CD4-positive, alpha-beta T cell (primary cell): ENCODE results near the gene CCDC60. TPM values are rescaled to one million over a fixed set of nuclear protein-coding genes. Genes with fewer than 3 reads are reported as not detected.

Source experiments
- ATAC-seq: fragments of 200-7000 bp; cut with Tn5 transposase; one replicate; pipeline ENCODE4 v1.10.0; 2022; ENCODE audit warnings: mild to moderate bottlenecking; ENCODE audit not compliant: poor library complexity
- CTCF ChIA-PET: fragments of 350-600 bp; sonication (Branson Sonifier 250); formaldehyde crosslinking; loops from one replicate; lab custom pipeline; 2021; ENCODE audit warnings: antibody characterized with exemption, inconsistent platforms; lab: Charles Lee
- POLR2A ChIA-PET: fragments of 350-600 bp; sonication (Branson Sonifier 250); formaldehyde crosslinking; loops from one replicate; lab custom pipeline; 2021; ENCODE audit warnings: antibody characterized with exemption, inconsistent platforms; lab: Charles Lee
- DNase-seq, 14 experiments: peaks; one replicate each; pipeline ENCODE4 v3.0.0-alpha.2; 2013 to 2020; ENCODE audit warnings: mixed read lengths in 2 of 14
- H3K27ac ChIP-seq, 2 donors: one replicate each; pipeline versions ENCODE4 v1.5.1 to v1.7.0; 2013; ENCODE audit warnings: low read length in 2 of 2, low read depth in 1 of 2, mild to moderate bottlenecking in 1 of 2
- H3K27me3 ChIP-seq, 2 experiments: 1 replicate in 1 of 2; 2 replicates in 1 of 2; pipeline versions ENCODE4 v1.6.1 to v1.7.0; 2013; ENCODE audit warnings: low read length in 2 of 2, control low read depth in 1 of 2, mild to moderate bottlenecking in 1 of 2, moderate library complexity in 1 of 2; ENCODE audit not compliant: insufficient read depth in 2 of 2, control insufficient read depth in 1 of 2
- H3K36me3 ChIP-seq: one replicate; pipeline ENCODE4 v1.6.1; 2013; ENCODE audit warnings: low read length, control low read depth; ENCODE audit not compliant: insufficient read depth
- H3K4me1 ChIP-seq: one replicate; pipeline ENCODE4 v1.6.1; 2013; ENCODE audit warnings: low read length, control low read depth; ENCODE audit not compliant: insufficient read depth
- H3K4me3 ChIP-seq: one replicate; pipeline ENCODE4 v1.5.1; 2013; ENCODE audit warnings: mild to moderate bottlenecking, low read length, moderate library complexity
- H3K9me3 ChIP-seq, 2 experiments: 1 replicate in 1 of 2; 2 replicates in 1 of 2; pipeline versions ENCODE4 v1.6.1 to v1.7.0; 2013; ENCODE audit warnings: low read length in 2 of 2, mild to moderate bottlenecking in 2 of 2, control low read depth in 1 of 2, moderate library complexity in 1 of 2; ENCODE audit not compliant: control insufficient read depth in 1 of 2, insufficient read depth in 1 of 2
- H3K27ac Mint-ChIP-seq: one replicate; pipeline ENCODE4 v1.8.0; 2020; ENCODE audit warnings: mixed read lengths
- H3K27me3 Mint-ChIP-seq: one replicate; pipeline ENCODE4 v1.8.0; 2021; ENCODE audit warnings: mixed read lengths
- H3K36me3 Mint-ChIP-seq: one replicate; pipeline ENCODE4 v1.8.0; 2021; ENCODE audit warnings: low read depth, mixed read lengths
- H3K4me1 Mint-ChIP-seq: one replicate; pipeline ENCODE4 v1.8.0; 2021; ENCODE audit warnings: low read depth, mixed read lengths
- H3K4me3 Mint-ChIP-seq: one replicate; pipeline ENCODE4 v1.8.0; 2020; ENCODE audit warnings: mild to moderate bottlenecking, mixed read lengths
- H3K9me3 Mint-ChIP-seq: one replicate; pipeline ENCODE4 v1.8.0; 2020; ENCODE audit warnings: mixed read lengths
- CTCF ChIP-seq: fragments of 200-600 bp; IDR thresholded peaks from one replicate; pipeline ENCODE4 v1.8.0; 2022; ENCODE audit warnings: antibody characterized with exemption, mild to moderate bottlenecking
- intact Hi-C, 2 experiments: fragments of 100-400 bp; cut with DNase I in 1 of 2; cut with micrococcal nuclease in 1 of 2; formaldehyde crosslinking; loops; one replicate each; pipeline versions ENCODE4 v1.15.1 to v1.9.0; 2023 to 2025; cut with DNase I, micrococcal nuclease
- total RNA-seq, 174 experiments: library from RNA in 2 of 174; stranded (reverse) in 2 of 174; gene quantifications; one replicate each; pipeline ENCODE4 v1.2.3 and lab custom pipeline; 2021 to 2026

CCDC60 gene
- total RNA-seq, 2 experiments from 2014 or later = not detected

- Histone ChIP-seq H3K9me3 (peaks cover 0 to 3% of the 10 kb centered on the region in 2 experiments), H3K27me3 (peaks cover 5% of the 10 kb centered on the region in 2 experiments), H3K36me3 (no peaks in the 10 kb centered on the region), H3K4me3 (no peak overlapping the region), H3K4me1 (no peaks in the 10 kb centered on the region), H3K27ac (no peak overlapping the region)
- Mint-ChIP-seq H3K4me3 (no peak overlapping the region), H3K9me3 (no peaks in the 10 kb centered on the region), H3K36me3 (no peaks in the 10 kb centered on the region), H3K27ac (no peak overlapping the region), H3K4me1 (no peaks in the 10 kb centered on the region), H3K27me3 (peaks cover 54% of the 10 kb centered on the region)
- ATAC-seq (no peak), DNase-seq (no peak)
- ChIA-PET CTCF (no interaction called here), POLR2A (no interaction called here)
- intact Hi-C loops = no loop called here
- no peak for TF ChIP-seq CTCF
Observed at GRCh38 chr12:119412306-119412705, 77.8 kb downstream of the CCDC60 start.

GRCh38 chr12:119412811-119413794, 78.6 kb downstream of the CCDC60 start:
- CTCF ChIA-PET = no interaction called here
- DNase-seq = peak in 6 of 14 experiments; percentile 1 to 37 (median 13)

GRCh38 chr12:119415714-119416113, 81.2 kb downstream of the CCDC60 start:
- H3K27ac Mint-ChIP-seq = no peak overlapping the region
- Histone ChIP-seq H3K27me3 (peaks cover 2 to 5% of the 10 kb centered on the region in 2 experiments), H3K4me3 (no peak overlapping the region), H3K27ac (no peak overlapping the region), H3K4me1 (no peaks in the 10 kb centered on the region), H3K36me3 (no peaks in the 10 kb centered on the region), H3K9me3 (peaks cover 0 to 3% of the 10 kb centered on the region in 2 experiments)
- no peak for ATAC-seq
- H3K27me3 Mint-ChIP-seq = peaks cover 60% of the 10 kb centered on the region
- H3K9me3 Mint-ChIP-seq = no peaks in the 10 kb centered on the region
- TF ChIP-seq CTCF = no peak
- H3K4me3 Mint-ChIP-seq = no peak overlapping the region
- intact Hi-C loops = no loop called here
- H3K4me1 Mint-ChIP-seq = no peaks in the 10 kb centered on the region
- ChIA-PET POLR2A (no interaction called here), CTCF (no interaction called here)
- DNase-seq = no peak
- no peaks in the 10 kb centered on the region for H3K36me3 Mint-ChIP-seq

More at GRCh38 chr12:119412811-119413794, 78.6 kb downstream of the CCDC60 start:
- peaks cover 5% of the 10 kb centered on the region in 2 experiments for H3K27me3 ChIP-seq
- peaks cover 0 to 3% of the 10 kb centered on the region in 2 experiments for H3K9me3 ChIP-seq
- no peak for ATAC-seq
- H3K27ac ChIP-seq = no peak overlapping the region
- Mint-ChIP-seq H3K27me3 (peaks cover 57% of the 10 kb centered on the region), H3K36me3 (no peaks in the 10 kb centered on the region), H3K9me3 (no peaks in the 10 kb centered on the region), H3K4me1 (no peaks in the 10 kb centered on the region), H3K4me3 (no peak overlapping the region), H3K27ac (no peak overlapping the region)
- TF ChIP-seq CTCF = peak; percentile 15
- H3K4me3 ChIP-seq = no peak overlapping the region
- intact Hi-C loops = no loop called here
- H3K4me1 ChIP-seq = no peaks in the 10 kb centered on the region
- POLR2A ChIA-PET = no interaction called here
- H3K36me3 ChIP-seq = no peaks in the 10 kb centered on the region
